ENCODE data around the gene SEMA7A.

DNA sequence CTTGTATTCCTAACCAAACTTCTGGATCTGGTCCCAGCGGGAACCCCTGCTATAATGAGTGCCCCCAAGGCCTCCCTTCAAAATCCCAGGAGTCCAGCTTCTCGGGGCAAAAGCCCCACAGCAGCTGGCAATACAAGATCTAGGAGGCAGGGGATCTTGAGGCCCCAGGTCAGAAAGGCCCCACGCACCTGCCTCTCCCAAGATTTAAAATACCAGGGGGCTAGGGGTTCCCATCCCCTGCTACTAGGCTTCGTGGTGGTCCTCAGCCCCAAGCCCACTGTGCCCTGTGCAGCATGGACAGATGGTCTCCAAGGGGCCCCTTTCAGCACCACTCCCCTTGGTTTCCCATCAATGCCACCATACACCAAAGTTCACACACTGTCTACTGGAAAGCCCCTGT lies 50.5 kb downstream of the SEMA7A start:
- TF ChIP-seq, protein P1, sequence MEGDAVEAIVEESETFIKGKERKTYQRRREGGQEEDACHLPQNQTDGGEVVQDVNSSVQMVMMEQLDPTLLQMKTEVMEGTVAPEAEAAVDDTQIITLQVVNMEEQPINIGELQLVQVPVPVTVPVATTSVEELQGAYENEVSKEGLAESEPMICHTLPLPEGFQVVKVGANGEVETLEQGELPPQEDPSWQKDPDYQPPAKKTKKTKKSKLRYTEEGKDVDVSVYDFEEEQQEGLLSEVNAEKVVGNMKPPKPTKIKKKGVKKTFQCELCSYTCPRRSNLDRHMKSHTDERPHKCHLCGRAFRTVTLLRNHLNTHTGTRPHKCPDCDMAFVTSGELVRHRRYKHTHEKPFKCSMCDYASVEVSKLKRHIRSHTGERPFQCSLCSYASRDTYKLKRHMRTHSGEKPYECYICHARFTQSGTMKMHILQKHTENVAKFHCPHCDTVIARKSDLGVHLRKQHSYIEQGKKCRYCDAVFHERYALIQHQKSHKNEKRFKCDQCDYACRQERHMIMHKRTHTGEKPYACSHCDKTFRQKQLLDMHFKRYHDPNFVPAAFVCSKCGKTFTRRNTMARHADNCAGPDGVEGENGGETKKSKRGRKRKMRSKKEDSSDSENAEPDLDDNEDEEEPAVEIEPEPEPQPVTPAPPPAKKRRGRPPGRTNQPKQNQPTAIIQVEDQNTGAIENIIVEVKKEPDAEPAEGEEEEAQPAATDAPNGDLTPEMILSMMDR (IDR thresholded peaks at IDR 0.05) = no peak
- no peak for TF ChIP-seq POLR2A (IDR thresholded peaks at IDR 0.05)
- no peak for TF ChIP-seq POLR2AphosphoS5 (IDR thresholded peaks at IDR 0.05)

Data from transverse colon (tissue), 4 donors.